Activated T-cell treated with anti-CD3 and anti-CD28 coated beads, Interleukin-2, amount 50 U/mL, for 48 hours (primary cell): ENCODE measurements around the gene SDK1.

Experiments
- DNase-seq, 2 experiments: peaks; one replicate each; pipeline ENCODE4 v3.0.0-alpha.2; 2020

Gene SDK1

GRCh38 chr7:4030346-4030950, 729.4 kb downstream of the SDK1 start:
- no peak for DNase-seq

GRCh38 chr7:4033996-4034395, 732.9 kb downstream of the SDK1 start:
- DNase-seq, result no peak

GRCh38 chr7:4037308-4037707, 736.3 kb downstream of the SDK1 start:
- DNase-seq, result no peak

- no peak for DNase-seq
Observed at GRCh38 chr7:4037877-4038276, 736.8 kb downstream of the SDK1 start.

GRCh38 chr7:4040109-4040928, 739.3 kb downstream of the SDK1 start:
- no peak for DNase-seq

GRCh38 chr7:4042402-4043045, 741.5 kb downstream of the SDK1 start:
- DNase-seq, result no peak

GRCh38 chr7:4043988-4044387, 742.9 kb downstream of the SDK1 start:
- no peak for DNase-seq

- no peak for DNase-seq
Observed at GRCh38 chr7:4045450-4045849, 744.4 kb downstream of the SDK1 start.

- no peak for DNase-seq
Observed at GRCh38 chr7:4045975-4046374, 744.9 kb downstream of the SDK1 start.

- no peak for DNase-seq
Observed at GRCh38 chr7:4048336-4048735, 747.3 kb downstream of the SDK1 start.

GRCh38 chr7:4049202-4049601, 748.1 kb downstream of the SDK1 start:
- no peak for DNase-seq

GRCh38 chr7:4050126-4050660, 749.1 kb downstream of the SDK1 start:
- no peak for DNase-seq

- no peak for DNase-seq
Observed at GRCh38 chr7:4051696-4052095, 750.6 kb downstream of the SDK1 start.

- DNase-seq, result no peak
Observed at GRCh38 chr7:4052130-4052529, 751.1 kb downstream of the SDK1 start.

GRCh38 chr7:4054158-4054557, 753.1 kb downstream of the SDK1 start:
- no peak for DNase-seq

GRCh38 chr7:4056552-4057288, 755.7 kb downstream of the SDK1 start:
- DNase-seq, result no peak

GRCh38 chr7:4057289-4057616, 756.2 kb downstream of the SDK1 start:
- no peak for DNase-seq

GRCh38 chr7:4058158-4058557, 757.1 kb downstream of the SDK1 start:
- DNase-seq, result no peak

GRCh38 chr7:4065190-4065589, 764.1 kb downstream of the SDK1 start:
- no peak for DNase-seq

- DNase-seq, result no peak
Observed at GRCh38 chr7:4066206-4066605, 765.2 kb downstream of the SDK1 start.

GRCh38 chr7:4066626-4067475, 765.8 kb downstream of the SDK1 start:
- no peak for DNase-seq

- no peak for DNase-seq
Observed at GRCh38 chr7:4067476-4067760, 766.4 kb downstream of the SDK1 start.

GRCh38 chr7:4067874-4068273, 766.8 kb downstream of the SDK1 start:
- DNase-seq, result no peak
